A549 (cell line): ENCODE measurements around the gene LRRC37A. TPM values are rescaled to one million over a fixed set of nuclear protein-coding genes. Genes with fewer than 3 reads are reported as not detected.
"Not testable (repeated sequence)": the region's sequence is repeated elsewhere in the genome, so short reads cannot be mapped to it uniquely, and the experiment has no call there.

ENCODE experiments used
- ATAC-seq, 2 experiments: fragments of 200-7000 bp in 1 of 2; fragments of >200 bp in 1 of 2; cut with Nextera tagmentation in 1 of 2; cut with Tn5 transposase in 1 of 2; 3 replicates each; pipeline versions ENCODE4 v1.8.0 to v1.9.1; 2018 to 2020; ENCODE audit warnings: mild to moderate bottlenecking in 1 of 2, moderate library complexity in 1 of 2
- CTCF ChIA-PET: fragments of 300-600 bp; sonication (Branson Sonifier 250); formaldehyde crosslinking; extraction: SDS; loops from one replicate; lab custom pipeline; 2021; ENCODE audit warnings: antibody characterized with exemption, inconsistent platforms; lab: Yijun Ruan, JAX
- POLR2A ChIA-PET: fragments of 350-600 bp; formaldehyde crosslinking; extraction: SDS; loops from one replicate; lab custom pipeline; 2021; ENCODE audit warnings: antibody characterized with exemption, inconsistent platforms; lab: Yijun Ruan, JAX
- DNase-seq, 2 experiments: peaks; one replicate each; pipeline versions ENCODE4 v3.0.0 to v3.0.0-alpha.2; 2011 to 2016; ENCODE audit warnings: low read depth in 1 of 2, low spot score in 1 of 2
- FAIRE-seq: peaks from 2 replicates; lab custom pipeline; 2011; peaks lifted over from hg19 to GRCh38; lab: Jason Lieb, UNC
- H3K27ac ChIP-seq, 2 experiments: fragments of >200 bp; sonication (Bioruptor Twin); formaldehyde crosslinking; 3 replicates each; pipeline ENCODE4 v1.5.1; 2016 to 2017
- H3K4me1 ChIP-seq: fragments of >200 bp; sonication (Bioruptor Twin); formaldehyde crosslinking; 3 replicates; pipeline ENCODE4 v1.6.1; 2016
- H3K4me2 ChIP-seq: fragments of >200 bp; sonication (Bioruptor Twin); formaldehyde crosslinking; 3 replicates; pipeline ENCODE4 v1.6.1; 2016
- H3K4me3 ChIP-seq: fragments of >200 bp; sonication (Bioruptor Twin); formaldehyde crosslinking; 3 replicates; pipeline ENCODE4 v1.5.1; 2016
- H3K9me3 ChIP-seq: fragments of >200 bp; sonication (Bioruptor Twin); formaldehyde crosslinking; 3 replicates; pipeline ENCODE4 v1.6.1; 2016
- WGBS: methylation state at CpG from one replicate; pipeline ENCODE4 v1.1.6; 2017; ENCODE audit errors: missing lambda C conversion rate; 5-methylcytosine and 5-hydroxymethylcytosine counted together
- polyA plus RNA-seq, 4 experiments: library from polyadenylated mRNA; depleted of rRNA in 3 of 4; stranded (reverse); fragments of >200 nt; fragmentation: RNase III in 1 of 4; extraction: RNeasy Plus Mini Kit Qiagen cat#74134 plus additional on column Dnase treatment in 1 of 4; gene quantifications; 2 replicates in 3 of 4; 3 replicates in 1 of 4; pipeline ENCODE4 v1.2.3, GENCODE V29; 2011 to 2017
- TF ChIP-seq, protein P1 (sequence below): IDR thresholded peaks from 2 replicates; pipeline ENCODE4 v1.6.1; 2012

Gene LRRC37A
- polyA plus RNA-seq, 2 of the 4 experiments (the other 2 are of a cell fraction) = 0.36 to 2.4 TPM

DNA sequence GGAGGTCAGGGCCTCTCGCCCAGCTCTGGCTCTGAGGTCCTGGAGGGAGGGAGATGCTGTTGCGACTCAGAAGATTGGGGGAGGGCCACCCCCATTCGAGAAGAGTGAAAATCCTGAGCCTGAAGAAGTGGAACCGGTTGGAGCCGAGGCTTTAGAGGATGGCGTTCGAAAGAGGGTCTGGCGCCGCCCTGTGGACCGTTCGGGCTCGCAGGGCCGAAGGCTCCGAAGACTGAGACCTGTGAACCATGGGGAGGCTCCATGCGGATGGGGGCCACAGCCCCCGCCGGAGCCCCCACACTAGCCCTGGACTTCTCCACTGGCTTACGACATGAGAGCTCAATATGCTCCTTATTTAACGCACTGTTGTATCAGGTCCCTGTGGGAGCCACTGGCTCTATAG lies 46.3 kb downstream of the LRRC37A start:
- H3K4me1 ChIP-seq, FAIRE-seq, CTCF ChIA-PET, DNase-seq, H3K27ac ChIP-seq, H3K9me3 ChIP-seq, H3K4me2 ChIP-seq, H3K4me3 ChIP-seq, POLR2A ChIA-PET: not testable (repeated sequence)
- no CpG with 5 or more reads among the region's 19 CpGs for WGBS
- peak; percentile 63 to 73; a peak in 4 of 6 replicates for ATAC-seq

DNA sequence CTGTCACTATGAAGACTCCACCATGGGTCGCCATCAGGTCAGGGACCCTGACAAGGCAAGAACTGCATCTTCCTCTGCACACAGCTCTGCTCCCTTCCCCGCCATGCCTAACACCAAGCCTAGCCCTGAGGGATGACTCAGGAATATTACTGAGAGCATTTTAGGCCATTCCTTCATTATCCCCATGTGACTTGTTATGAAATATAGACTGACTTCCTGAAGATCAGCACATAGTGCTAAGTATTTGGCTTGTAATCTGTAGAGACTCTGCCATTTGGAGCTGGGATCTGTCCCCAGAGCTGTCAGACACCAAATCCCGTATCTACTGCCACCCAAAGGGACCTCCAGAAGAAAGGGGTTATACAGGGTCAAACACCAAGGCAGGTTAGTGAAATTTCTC lies 47.2 kb downstream of the LRRC37A start:
- H3K9me3 ChIP-seq, CTCF ChIA-PET, POLR2A ChIA-PET, FAIRE-seq, H3K4me3 ChIP-seq, H3K4me1 ChIP-seq, H3K27ac ChIP-seq, H3K4me2 ChIP-seq, DNase-seq: not testable (repeated sequence)
- peak; percentile 70 to 83 for ATAC-seq
- no CpG with 5 or more reads among the region's 3 CpGs for WGBS

DNA sequence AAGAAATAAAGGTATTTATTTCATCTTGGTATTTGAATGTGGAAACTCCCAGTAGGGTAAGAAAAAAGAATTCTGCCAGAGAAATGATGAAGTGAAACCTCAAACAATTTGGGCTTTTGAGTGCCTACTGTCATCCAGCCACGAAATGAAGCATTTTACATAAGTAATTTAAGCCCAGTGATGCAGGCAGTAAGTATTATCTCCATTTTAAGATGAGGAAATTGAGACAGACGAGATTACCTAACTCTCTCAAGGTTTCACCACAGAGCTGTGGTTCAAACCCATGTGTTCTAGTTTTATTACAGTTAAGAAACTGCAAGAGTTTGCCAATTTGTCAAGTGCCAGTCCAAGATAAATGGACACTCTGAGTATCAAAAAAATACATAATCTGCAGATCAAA lies 53.4 kb downstream of the LRRC37A start:
- CTCF ChIA-PET, H3K4me1 ChIP-seq, H3K27ac ChIP-seq, H3K4me3 ChIP-seq, H3K4me2 ChIP-seq, POLR2A ChIA-PET, ATAC-seq, FAIRE-seq, DNase-seq, H3K9me3 ChIP-seq: not testable (repeated sequence)
- no CpG with 5 or more reads among the region's 2 CpGs for WGBS

DNA sequence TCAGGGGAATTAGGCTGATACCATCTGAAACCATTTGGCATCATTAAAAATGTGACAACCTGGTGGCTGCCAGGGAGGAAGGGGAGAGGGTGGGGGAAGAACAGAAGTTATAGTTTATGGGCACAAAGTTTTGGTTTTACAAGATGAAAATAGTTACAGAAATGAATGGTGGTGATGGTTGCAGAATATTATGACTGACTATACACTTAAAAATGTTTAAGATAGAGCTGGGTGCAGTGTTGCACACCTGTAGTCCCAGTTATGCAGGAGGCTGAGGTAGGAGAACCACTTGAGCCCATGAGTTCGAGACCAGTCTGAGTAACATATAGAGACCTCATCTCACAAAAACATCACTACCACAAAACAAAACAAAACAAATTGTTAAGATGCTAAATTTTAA lies 54.1 kb downstream of the LRRC37A start:
- not testable (repeated sequence) for FAIRE-seq

DNA sequence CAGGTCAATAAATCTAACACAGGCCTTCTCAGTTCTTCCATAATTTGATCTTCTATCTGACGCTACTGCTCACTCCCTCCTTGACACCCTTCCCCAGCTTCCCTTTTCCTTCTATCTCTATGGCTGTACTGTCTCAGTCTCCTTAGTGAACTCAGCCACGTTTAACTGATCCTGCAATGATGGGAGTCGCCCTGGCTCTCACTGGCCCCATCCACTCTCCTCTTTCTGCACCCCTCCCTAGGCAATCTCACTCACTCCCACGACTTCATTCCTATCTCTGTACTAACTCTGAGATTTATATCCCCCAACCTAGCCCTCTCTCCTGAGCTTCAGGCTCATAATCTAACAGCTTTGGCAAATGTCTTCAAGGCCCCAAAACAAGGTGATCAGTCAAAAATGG lies 58.9 kb downstream of the LRRC37A start:
- ATAC-seq = peak in 1 of 2 experiments; percentile 24; a peak in 2 of 6 replicates
- not testable (repeated sequence) for FAIRE-seq

More for the DNA sequence above, 54.1 kb downstream of the LRRC37A start:
- H3K4me3 ChIP-seq, ATAC-seq, H3K4me1 ChIP-seq, POLR2A ChIA-PET, H3K4me2 ChIP-seq, H3K27ac ChIP-seq, H3K9me3 ChIP-seq, CTCF ChIA-PET, DNase-seq: not testable (repeated sequence)
- WGBS = no CpG with 5 or more reads among the region's 1 CpG

DNA sequence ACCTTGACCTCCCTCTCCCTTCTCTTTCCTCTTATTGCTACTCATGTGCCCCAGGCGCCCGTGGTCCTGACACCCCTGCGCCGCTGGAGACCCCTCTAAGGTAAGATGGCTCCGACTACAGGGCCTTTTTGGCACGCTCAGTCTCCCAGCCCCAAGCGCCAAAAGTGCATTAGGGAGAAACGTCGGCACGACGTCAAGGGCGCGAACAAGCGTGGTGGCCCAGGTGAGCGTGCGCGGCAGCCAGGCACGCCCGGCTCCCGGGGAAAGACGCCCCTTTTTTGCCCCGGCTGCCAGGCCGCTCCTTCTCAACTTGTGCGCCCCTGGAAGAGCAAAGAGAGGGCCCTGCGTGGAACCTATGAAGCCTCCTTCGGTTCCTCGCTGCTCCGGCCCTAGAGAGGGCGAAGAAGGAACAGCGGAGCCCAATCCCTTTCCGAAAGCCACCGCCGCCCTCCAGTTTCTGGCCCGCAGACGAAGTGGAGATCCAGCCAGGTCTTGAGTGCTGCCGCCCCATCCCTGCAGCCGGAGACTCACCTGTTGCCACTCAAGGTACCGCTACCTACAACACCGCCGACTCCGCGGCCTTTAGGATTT lies 66.3 kb downstream of the LRRC37A start:
- POLR2A ChIA-PET, H3K4me1 ChIP-seq, CTCF ChIA-PET, DNase-seq, H3K27ac ChIP-seq, H3K4me3 ChIP-seq, H3K4me2 ChIP-seq, H3K9me3 ChIP-seq, FAIRE-seq: not testable (repeated sequence)
- WGBS = no CpG with 5 or more reads among the region's 42 CpGs
- ATAC-seq = peak; percentile 78 to 79

More for the DNA sequence above, 58.9 kb downstream of the LRRC37A start:
- H3K27ac ChIP-seq, DNase-seq, POLR2A ChIA-PET, H3K4me2 ChIP-seq, H3K9me3 ChIP-seq, H3K4me3 ChIP-seq, H3K4me1 ChIP-seq, CTCF ChIA-PET: not testable (repeated sequence)
- no CpG with 5 or more reads among the region's 4 CpGs for WGBS

DNA sequence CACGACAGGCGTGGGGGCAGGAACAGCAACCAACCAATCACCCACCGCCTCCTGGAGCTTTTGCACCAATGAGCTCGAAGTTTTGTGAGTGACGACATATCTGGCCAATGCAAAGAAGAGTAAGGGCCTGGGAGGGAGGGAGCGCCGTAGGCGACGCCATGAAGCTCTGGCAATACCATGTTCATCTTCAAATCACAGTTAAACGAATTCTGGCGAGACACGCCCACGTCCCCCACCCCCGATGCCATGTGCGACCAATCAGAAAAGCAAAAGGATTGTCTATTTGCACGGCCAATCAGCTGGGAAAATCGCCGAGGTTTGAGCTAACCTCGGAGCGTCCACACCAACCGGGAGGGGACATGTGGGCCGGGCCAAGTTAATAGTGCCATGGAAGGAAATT lies 66.8 kb downstream of the LRRC37A start, which contains the start of gene ARL17B:
Gene ARL17B (minus strand): TSS at position 12 of the 400 bp plus-strand sequence. CDS start 3,369 bp downstream, outside the sequence.
- WGBS = 0% methylated on average over 6 of the region's 22 CpGs
- peak; percentile 99 to 100 for ATAC-seq
- H3K4me2 ChIP-seq, POLR2A ChIA-PET, H3K4me1 ChIP-seq, CTCF ChIA-PET, H3K4me3 ChIP-seq, H3K9me3 ChIP-seq, H3K27ac ChIP-seq, DNase-seq: not testable (repeated sequence)
- FAIRE-seq = peak; percentile 92
- TF ChIP-seq, protein P1, sequence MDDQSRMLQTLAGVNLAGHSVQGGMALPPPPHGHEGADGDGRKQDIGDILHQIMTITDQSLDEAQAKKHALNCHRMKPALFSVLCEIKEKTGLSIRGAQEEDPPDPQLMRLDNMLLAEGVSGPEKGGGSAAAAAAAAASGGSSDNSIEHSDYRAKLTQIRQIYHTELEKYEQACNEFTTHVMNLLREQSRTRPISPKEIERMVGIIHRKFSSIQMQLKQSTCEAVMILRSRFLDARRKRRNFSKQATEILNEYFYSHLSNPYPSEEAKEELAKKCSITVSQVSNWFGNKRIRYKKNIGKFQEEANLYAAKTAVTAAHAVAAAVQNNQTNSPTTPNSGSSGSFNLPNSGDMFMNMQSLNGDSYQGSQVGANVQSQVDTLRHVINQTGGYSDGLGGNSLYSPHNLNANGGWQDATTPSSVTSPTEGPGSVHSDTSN = peak; percentile 80

DNA sequence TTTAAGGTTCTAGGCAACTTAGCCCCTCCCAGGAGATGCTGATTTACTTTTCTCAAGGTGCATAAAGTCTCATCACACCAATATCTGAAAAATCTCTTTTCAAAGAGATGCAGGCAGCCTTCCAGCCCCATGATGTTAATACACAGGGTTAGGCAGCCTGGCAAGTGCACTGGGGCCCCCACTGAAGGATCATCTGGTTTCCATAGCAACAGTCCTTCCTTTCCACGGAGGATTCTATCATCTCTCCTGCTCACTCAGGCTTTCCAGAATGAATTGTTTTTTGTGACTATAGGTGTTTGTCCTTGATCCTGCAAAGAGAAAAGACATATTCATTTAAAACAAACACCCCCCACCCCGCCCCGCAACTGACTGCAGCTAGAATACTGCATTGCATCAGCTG lies 72.6 kb downstream of the LRRC37A start:
- WGBS = no CpG with 5 or more reads among the region's 3 CpGs
- H3K9me3 ChIP-seq, H3K4me1 ChIP-seq, H3K4me2 ChIP-seq, CTCF ChIA-PET, H3K27ac ChIP-seq, FAIRE-seq, DNase-seq, H3K4me3 ChIP-seq, ATAC-seq, POLR2A ChIA-PET: not testable (repeated sequence)

DNA sequence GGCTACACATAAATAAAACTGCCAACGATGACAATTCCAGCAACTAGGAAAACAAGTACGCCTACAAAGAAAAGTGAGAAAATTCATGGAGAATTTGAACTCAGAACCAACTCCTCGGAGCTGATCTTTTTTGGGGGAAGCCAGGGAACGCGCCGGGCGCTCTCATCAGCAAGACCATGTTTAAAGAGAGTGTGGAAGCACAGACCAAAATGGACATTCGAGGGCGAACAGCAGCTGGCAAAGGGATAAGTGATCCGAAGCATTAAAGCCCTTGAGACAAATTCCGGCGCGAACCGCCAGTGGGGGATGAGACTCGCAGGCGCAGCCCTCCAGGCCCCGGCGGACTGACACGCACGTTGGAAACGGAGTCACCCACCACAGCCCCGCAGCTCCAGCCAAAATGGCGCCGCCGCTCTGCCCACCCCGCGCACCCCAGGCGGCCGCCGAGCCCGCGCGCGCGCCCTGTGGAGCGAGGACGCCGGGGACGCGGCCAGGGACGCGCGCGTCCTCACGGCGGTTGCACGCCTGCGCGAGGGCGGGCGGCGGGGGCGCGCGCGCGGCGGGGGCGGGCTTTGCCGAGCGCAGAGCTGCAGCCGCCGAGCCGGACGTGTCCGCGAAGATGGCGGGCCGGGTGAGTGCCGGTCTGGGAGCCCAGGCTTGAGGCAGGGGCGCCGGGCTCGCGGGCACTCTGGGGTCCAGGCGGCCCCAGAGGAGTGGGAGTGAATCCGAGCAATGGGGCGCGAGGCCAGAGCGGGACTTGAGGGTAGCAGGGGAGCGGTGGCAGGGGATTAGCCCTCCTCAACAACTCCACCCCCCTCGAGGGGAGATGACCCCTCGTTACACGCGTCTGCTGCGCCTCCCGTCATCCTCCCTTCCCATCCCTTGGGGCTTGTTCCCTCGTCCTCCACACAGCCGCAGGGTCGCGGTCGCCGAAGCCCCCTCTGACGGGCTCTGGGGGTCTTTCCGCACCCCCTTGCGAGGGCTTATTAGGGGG lies 77.6 kb downstream of the LRRC37A start:
- H3K9me3 ChIP-seq, POLR2A ChIA-PET, H3K4me1 ChIP-seq, FAIRE-seq, H3K4me3 ChIP-seq, H3K4me2 ChIP-seq, H3K27ac ChIP-seq, DNase-seq, CTCF ChIA-PET: not testable (repeated sequence)
- peak; percentile 91 to 93 for ATAC-seq
- WGBS = no CpG with 5 or more reads among the region's 95 CpGs

DNA sequence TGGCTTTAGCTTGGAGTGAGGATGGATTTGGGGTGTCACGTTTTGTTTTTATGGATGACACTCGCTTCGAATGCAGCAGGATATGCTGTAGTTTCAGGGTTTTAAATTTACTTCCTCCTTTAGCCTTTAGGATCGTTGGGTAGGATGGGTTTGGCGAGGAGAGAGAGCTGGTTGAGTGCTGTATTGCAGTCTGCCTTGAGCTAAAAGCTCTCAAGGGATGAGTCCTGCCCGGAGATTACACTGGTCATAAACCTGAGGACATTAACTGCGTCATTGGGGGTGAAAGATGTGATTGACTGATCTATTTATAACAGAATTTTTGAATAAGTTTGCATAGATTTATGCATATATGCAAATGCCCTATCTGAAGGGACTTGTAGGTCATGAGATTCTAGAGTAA lies 78.5 kb downstream of the LRRC37A start:
- H3K4me3 ChIP-seq, H3K4me2 ChIP-seq, DNase-seq, H3K27ac ChIP-seq, H3K9me3 ChIP-seq, CTCF ChIA-PET, H3K4me1 ChIP-seq, POLR2A ChIA-PET, FAIRE-seq: not testable (repeated sequence)
- peak; percentile 85 to 89 for ATAC-seq
- no CpG with 5 or more reads among the region's 7 CpGs for WGBS
